GM10847 (cell line): ENCODE measurements around the gene VTI1A.

Experiments used
- POLR2A ChIP-seq: IDR thresholded peaks from 2 replicates; pipeline ENCODE4 v1.6.1; 2011; ENCODE audit not compliant: insufficient read length; ENCODE audit errors: extremely low read depth

Gene VTI1A

DNA sequence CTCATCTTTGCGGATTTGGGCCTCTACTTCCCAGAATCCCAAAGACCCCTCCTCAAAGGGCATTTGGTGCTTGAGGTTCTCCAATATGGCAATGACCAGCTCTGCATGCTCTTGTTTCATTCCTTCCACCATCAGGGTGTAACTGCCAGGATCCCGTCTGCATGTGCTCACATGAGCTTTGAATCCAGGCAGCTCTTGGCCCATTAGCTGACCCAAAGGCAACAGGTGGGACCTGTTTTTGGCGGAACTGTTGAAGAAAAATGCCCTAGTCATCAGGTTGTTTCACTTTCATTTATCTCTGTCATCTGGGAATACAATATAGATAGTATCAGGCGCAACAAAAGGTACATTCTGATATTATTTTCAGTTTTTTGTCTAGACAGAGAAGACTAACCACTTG lies 343.9 kb downstream of the VTI1A start:
- TF ChIP-seq POLR2A: no peak

DNA sequence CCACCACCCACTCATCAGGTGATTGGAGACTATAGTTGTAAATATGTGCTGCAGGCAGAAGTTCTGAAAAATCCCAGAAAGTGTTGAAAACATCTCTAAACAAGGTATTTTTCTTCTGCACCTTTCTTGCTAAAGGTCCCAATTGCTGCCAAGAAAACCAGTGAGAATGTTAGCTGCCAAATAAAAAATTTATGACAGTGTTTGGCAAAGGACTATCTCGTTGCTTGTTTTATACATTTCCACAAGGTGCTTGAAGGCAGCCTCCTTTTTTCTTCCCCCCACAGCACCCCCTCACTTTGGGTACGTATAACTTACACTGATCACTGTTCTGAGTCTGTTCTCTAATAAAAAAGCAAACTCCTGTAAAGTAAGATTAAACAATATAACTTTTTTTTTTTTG lies 344.4 kb downstream of the VTI1A start:
- no peak for TF ChIP-seq POLR2A

DNA sequence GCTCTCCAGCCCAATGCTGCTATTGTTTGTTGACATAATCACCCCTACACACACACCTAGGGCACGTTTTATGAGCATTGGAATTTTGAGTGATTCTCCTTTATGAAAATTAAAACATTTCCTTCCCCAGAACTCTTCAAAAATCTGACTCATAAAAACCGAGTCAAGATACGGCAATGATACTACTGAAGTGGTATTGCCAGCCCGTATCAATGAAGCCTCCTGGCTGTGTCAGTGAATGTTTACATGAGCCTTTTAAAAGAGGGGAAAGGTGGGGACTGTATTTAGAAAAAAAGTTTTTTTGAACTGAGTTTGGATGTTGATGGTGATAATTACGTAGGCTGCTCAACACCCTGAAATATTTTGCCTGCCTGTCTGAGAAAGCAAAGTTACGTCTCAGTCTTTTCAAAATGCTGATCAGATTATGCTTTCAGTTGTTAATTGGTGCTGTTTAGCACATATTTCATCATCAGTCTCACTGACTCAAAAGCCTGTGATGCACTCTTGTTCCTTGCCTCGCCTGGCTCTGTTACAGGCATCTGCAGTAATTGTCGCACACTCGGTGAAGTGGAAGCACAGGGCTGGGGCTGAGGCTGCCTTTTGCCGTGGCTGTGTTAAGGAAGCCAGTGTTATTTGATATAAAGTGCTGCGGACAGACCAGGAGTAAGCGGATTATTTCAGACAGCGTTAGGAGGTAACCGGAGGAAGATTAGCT lies 345.6 kb downstream of the VTI1A start:
- no peak for TF ChIP-seq POLR2A

DNA sequence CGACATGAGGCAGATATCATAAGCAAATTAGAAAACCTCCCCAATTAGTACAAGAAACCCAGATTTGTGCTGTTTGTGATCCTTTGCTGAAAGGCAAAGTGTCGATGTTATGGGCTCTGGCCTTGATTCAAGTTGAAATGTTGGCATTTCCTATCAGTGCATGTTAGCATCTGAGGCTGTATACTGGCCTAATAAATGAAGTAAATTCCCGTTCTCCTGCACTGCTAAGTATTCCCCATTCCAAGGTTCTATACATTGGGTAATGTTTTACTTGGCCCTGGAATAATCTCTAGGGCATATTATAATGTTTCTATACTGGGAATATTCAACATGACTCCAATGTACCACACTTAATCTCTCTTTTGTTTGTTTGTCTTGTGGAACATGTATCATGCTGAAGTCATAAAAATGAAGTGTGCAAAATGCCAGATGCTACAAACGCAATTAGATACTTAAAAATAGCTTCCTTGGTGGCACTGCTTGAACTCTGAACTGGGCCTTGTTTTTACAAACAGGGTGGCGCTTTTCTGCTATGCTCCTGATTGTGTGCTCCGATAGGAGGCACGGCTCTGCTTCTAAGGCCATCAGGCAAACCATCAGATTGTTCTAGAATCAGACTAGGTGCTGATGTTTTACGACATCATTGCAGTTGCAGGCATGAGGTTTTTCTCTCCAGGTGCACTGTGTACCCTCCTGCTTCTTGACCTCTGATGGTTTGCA lies 346.3 kb downstream of the VTI1A start:
- TF ChIP-seq POLR2A: no peak

DNA sequence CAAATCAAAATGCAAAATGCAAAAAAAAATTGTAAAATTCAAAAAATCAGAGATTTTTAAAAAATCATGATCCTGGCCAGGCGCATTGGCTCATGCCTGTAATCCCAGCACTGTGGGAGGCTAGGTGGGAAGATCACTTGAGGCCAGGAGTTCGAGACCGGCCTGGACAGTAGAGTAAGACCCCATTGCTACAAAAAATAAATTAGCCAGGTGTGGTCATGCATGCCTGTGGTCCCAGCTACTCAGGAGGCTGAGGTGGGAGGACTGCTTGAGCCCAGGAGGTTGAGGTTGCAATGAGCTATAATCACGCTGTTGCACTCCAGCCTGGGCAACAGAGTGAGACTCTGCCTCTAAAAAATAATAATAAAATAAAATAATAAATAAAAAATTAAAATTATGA lies 347.2 kb downstream of the VTI1A start:
- TF ChIP-seq POLR2A: no peak

DNA sequence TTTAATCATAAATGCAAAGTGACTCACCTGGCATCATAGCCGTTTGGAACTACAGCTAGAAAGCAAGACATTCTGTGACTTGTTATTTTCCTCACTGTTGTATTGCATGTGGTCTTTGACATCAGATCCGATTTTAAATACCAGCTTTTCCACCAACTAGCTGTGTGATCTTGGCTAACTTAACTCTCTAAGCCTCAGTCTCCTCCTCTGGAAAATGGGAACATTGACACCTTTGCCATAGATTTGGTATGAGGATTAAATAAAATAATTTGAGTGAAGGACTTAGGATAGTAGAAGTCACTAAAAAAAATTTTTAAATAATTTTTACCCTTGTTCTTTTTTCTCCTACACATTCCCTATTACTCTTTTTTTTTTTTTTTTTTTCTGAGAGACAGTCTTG lies 348.1 kb downstream of the VTI1A start:
- no peak for TF ChIP-seq POLR2A

DNA sequence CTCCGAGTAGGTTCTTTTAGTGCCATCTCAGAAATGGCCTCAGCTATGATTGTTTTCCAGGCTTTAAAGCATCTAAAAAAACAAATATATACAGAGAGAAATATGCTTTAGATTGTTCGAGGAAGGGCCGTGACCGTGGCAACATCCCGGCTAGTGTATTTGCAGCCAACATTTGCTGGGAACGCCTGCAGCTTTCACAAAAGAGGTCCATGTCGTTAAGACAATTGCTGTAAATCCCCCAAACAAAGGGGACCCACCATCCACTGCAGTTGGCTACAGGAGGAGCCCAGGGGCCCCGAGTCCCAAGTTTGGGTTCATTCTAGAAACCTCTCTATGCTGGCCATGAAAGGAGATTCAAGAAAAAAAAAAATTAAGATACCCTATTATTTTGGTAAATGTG lies 350.2 kb downstream of the VTI1A start:
- TF ChIP-seq POLR2A: no peak

DNA sequence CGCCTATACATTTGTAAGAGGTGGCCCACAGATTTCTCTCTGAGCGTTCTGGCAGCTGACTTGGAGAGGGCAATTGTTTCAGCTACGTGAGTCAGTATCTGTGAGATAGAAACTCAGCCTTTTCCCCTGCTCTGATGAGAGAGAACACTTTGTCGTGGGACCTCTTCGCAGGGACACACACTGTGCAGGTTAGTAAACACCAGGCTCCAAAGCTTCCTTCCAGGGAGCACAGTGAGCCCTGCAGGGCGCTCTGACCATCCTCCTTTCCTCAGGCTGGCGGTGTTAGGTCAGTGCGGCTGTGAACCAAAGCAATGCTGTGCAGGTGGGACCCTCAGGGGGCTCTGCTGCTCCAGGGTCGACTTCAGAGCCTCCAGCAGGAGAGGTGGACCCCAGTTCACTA lies 350.8 kb downstream of the VTI1A start:
- TF ChIP-seq POLR2A: no peak

DNA sequence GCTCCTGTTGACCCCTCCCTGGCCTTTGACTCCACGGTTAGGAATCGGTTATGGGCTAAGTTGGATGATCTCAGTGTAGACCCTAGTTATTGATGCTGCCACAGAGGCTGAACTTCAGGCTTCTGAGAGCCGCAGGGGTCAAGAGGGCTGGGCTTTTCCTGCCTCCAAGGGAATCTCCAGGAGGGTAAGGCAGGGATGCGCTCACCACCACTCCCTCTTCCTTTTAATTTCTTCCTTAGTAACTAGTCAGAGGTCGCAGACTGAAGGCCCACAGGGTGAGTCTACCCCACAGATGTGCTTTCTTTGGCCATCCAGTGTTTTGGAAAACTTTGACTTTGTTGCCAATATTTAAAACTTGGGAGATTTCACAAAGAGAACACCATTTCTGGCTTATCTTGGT lies 352.0 kb downstream of the VTI1A start:
- no peak for TF ChIP-seq POLR2A

DNA sequence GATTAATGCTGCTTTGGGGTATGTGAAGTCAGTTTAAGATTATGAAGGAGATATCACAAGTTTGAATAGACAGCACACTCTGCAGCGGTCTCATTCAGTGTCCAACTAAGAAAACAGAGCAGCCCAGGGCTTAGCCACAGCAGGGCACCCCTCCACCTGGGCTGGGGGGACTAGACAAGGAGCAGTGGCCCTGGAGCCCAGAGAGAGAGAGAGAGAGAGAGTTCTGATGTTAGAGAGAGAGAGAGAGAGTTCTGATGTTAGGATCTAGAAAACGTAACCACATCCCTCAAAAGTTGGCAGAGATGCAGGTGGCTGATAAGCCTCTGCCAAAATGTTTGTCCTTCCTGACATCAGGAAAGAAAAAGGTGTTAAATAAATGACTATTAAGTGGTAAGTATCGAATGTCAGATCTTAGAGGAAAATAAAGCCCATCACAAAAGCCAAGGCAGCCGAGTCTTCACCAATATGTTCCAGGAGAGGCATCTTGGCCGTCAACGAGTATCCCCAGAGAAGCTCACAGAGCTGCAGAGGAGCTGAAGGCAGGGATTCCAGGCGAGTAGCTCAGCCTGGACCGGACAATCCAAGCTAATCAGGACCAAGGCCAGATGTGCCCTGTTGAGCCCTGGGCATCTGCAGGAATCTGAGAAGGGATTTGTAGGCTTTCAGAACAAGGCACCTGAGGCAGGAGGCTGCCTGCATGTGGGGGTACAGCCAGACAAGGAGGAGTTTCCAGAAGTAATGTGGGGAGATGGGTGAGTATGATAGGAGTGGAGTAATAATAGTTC lies 352.9 kb downstream of the VTI1A start:
- no peak for TF ChIP-seq POLR2A

DNA sequence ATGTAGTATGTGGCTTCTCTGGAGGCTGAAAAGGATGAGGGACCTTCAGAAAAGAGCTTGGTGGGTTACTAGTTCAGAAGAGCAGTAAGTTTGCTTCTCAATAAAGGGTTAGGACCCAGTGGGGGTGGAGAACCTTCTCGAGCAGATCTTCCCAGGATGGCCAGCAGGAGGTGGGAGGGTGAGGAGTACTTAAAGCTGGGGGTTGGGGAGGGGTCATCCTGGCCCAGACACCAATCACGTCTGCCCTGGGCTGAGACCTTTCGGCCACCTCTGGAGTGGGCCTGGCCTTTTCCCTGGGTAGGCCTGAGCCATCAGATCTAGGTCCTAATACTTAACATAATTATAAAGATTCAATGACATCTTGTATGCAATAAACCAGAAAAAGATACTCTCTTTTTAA lies 354.0 kb downstream of the VTI1A start:
- no peak for TF ChIP-seq POLR2A

DNA sequence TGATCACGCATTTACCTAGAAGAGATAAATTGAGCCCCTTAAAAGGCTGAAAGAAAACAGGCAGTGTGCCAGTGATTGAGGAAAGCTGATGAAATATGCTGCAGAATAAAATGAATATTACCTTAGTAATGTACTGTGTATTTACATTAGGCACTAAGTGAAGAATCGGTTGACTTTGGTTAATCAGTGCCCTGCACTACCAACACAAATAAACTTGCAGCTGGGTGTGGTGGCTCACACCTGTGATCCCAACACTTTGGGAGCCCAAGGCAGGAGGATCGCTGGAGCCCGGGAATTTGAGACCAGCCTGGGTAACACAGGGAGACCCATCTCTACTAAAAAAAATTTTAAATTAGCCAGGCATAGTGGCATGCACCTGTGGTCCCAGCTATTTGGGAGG lies 354.7 kb downstream of the VTI1A start:
- no peak for TF ChIP-seq POLR2A

DNA sequence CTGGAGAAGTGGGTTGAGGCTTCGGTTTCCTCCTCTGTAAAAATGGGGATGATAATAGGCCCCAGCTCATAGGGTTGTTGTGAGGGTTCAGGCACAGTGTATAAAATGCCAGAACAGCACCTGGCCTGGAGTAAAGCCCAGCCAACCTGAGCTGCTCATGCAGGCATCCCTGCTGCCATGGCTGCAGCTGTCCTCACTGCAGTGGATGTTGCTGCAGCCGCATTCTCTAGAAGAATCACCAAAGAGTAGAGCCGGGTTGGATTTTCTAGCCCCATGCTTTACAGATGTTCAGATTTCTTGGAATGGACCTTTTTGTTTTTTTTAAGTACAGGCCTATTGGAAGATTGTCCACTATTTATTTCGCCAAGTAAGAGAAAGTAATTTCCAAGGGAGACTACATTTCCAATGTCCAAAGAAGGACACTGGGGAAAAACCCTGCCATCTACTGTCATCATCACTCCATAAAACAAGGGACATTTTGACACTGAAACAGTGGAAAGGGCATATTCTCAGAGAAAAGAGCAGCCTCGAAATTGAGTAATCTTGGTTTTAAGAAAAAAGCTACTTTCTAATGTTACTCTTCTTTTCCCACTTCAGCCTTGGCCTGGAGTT lies 355.5 kb downstream of the VTI1A start:
- TF ChIP-seq POLR2A: no peak

DNA sequence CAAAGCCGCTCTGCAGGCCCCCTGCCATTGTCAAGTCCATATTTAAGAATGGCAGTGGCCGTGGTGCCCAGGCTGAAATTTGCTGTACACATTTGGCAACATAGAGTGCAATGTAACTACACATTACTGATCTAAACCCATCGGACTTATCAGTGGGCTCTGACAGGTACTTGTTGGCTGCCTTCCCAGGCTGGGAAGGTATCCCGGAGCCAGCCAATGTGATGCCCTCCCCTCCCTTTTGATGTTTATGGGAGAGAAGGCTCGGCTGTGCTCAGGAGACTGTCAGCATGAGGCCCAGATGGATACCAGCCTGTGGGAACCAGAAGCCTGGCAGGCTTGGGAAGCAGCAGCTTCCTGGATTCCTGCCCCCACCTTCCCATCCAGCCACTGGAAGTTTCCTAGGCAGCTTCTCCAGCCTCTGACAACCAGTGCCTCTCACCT lies 357.0 kb downstream of the VTI1A start:
- no peak for TF ChIP-seq POLR2A

DNA sequence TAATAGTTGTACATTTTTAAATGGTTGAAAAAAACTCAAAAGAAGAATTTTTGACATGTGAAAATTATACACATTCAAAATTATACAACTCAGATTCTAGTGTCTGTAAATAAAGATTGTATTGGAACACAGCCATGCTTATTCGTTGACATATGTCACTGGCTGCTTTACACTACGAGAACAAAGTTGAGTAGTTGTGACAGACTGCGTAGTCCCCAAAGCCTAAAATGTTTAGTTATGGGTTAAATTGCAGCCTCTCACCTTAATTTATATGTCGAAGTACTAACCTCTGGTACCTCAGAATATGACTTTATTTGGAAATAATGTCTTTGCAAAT lies 358.2 kb downstream of the VTI1A start:
- TF ChIP-seq POLR2A: no peak

DNA sequence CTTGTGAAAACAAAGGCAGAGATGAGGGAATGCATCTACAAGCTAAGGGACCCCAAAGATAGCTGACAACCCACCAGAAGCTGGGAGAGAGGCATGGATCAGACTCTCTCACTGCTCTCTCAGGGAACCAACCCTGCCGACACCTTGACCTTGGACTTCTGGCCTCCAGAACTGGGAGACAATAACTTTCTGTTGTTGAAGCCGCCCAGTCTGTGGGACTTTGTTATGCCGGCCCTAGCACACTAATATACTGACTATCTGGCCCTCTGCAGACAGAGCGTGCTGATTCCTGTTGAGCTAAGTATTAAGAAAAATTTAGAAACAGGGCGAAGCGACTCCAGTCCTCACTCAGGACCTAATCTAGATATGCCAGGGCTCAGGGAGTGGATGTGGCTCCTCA lies 358.7 kb downstream of the VTI1A start:
- no peak for TF ChIP-seq POLR2A
